ENCODE results near the gene CYP4F11. TPM values are rescaled to one million over a fixed set of nuclear protein-coding genes. Genes with fewer than 3 reads are reported as not detected.
"Not testable (repeated sequence)": the region's sequence is repeated elsewhere in the genome, so short reads cannot be mapped to it uniquely, and the experiment has no call there.

Gene CYP4F11
- total RNA-seq, 1 experiment from 2014 or later, result not detected

- H2AK5ac ChIP-seq (ENCODE audit: insufficient read length, low read length), result no peak overlapping the region
- no peaks in the 10 kb centered on the region for H3K23me2 ChIP-seq (ENCODE audit: insufficient read length, low read depth, low read length, poor library complexity, severe bottlenecking)
- Mint-ChIP-seq H3K36me3 (ENCODE audit: insufficient read depth in 1 of 3, low read depth in 3 of 3) (peaks cover 0 to 9% (median 0%) of the 10 kb centered on the region in 3 experiments; a peak in 4 of 7 replicates), H3K4me3 (no peak overlapping the region; a peak in 1 of 5 replicates), H3K9me3 (peaks cover 48% of the 10 kb centered on the region in 2 experiments), H3K27me3 (ENCODE audit: low read depth) (no peaks in the 10 kb centered on the region; the same call in 1 of the 2 replicates), H3K27ac (no peak overlapping the region), H3K4me1 (no peaks in the 10 kb centered on the region)
- peaks cover 68% of the 10 kb centered on the region for H3K9me3 ChIP-seq (ENCODE audit: control insufficient read depth, low read depth, low read length)
- no peak overlapping the region for H4K5ac ChIP-seq (ENCODE audit: insufficient read length, low read depth, low read length)
- H2BK12ac ChIP-seq (ENCODE audit: insufficient read length, low read depth, low read length), result no peak overlapping the region
- H3K27me3 ChIP-seq (ENCODE audit: insufficient read depth, low read length), result no peaks in the 10 kb centered on the region
- no peaks in the 10 kb centered on the region for H3K4me1 ChIP-seq (ENCODE audit: insufficient read depth, low read length)
- no peak for DNase-seq
- no peak overlapping the region for H3K56ac ChIP-seq (ENCODE audit: insufficient read length, low read depth, low read length)
- no peak for TF ChIP-seq CTCF (conservative IDR thresholded peaks at IDR 0.05)
- whole genome bisulfite sequencing (ENCODE audit: extremely low coverage, insufficient read length, low lambda C conversion rate), result no CpG with 5 or more reads among the region's 3 CpGs
- H2BK5ac ChIP-seq (ENCODE audit: insufficient read length, low read length), result no peak overlapping the region
- no peak overlapping the region for H3K4me2 ChIP-seq (ENCODE audit: insufficient read depth, insufficient read length, low read length)
- H2BK120ac ChIP-seq (ENCODE audit: low read depth, low read length, poor library complexity, severe bottlenecking), result no peak overlapping the region
- H2BK20ac ChIP-seq (ENCODE audit: low read depth, low read length, poor library complexity, severe bottlenecking), result no peak overlapping the region
- no peak overlapping the region for H4K8ac ChIP-seq (replicated peaks; ENCODE audit: insufficient read length, low read depth, low read length)
- H3K4ac ChIP-seq (ENCODE audit: low read depth, low read length), result no peak overlapping the region
- no peak overlapping the region for H3K27ac ChIP-seq (ENCODE audit: insufficient read length, low read depth, low read length)
- no peak overlapping the region for H3K14ac ChIP-seq (ENCODE audit: insufficient read depth, low read length)
- no peak overlapping the region for H3K18ac ChIP-seq (ENCODE audit: insufficient read length, low read depth, low read length)
- no peak overlapping the region for H4K91ac ChIP-seq (ENCODE audit: insufficient read length, low read depth, low read length)
- no peak overlapping the region for H3K23ac ChIP-seq (ENCODE audit: insufficient read length, low read depth, low read length)
- H3T11ph ChIP-seq (ENCODE audit: low read length), result no peak overlapping the region
- H2AFZ ChIP-seq (ENCODE audit: low read length), result no peak overlapping the region
- H3K9ac ChIP-seq (ENCODE audit: extremely low read depth, insufficient read length, low read length), result no peak overlapping the region
- no peaks in the 10 kb centered on the region for H3K79me2 ChIP-seq (ENCODE audit: insufficient read depth, low read length)
- no peak overlapping the region for H2BK15ac ChIP-seq (ENCODE audit: low read depth, low read length)
- H4K20me1 ChIP-seq (ENCODE audit: control insufficient read depth, insufficient read depth, insufficient read length), result no peaks in the 10 kb centered on the region
- no peaks in the 10 kb centered on the region for H3K79me1 ChIP-seq (ENCODE audit: insufficient read depth, low read depth, low read length, poor library complexity, severe bottlenecking)
Observed at GRCh38 chr19:15885167-15885566, 49.2 kb downstream of the CYP4F11 start.

GRCh38 chr19:15883329-15883728, 51.0 kb downstream of the CYP4F11 start:
- H2BK20ac ChIP-seq (ENCODE audit: low read depth, low read length, poor library complexity, severe bottlenecking); H3K79me1 ChIP-seq (ENCODE audit: insufficient read depth, low read depth, low read length, poor library complexity, severe bottlenecking); H2BK5ac ChIP-seq (ENCODE audit: insufficient read length, low read length); H3K4me1 ChIP-seq (ENCODE audit: insufficient read depth, low read length); H4K8ac ChIP-seq (replicated peaks; ENCODE audit: insufficient read length, low read depth, low read length); H3K27me3 Mint-ChIP-seq (ENCODE audit: low read depth); H2BK15ac ChIP-seq (ENCODE audit: low read depth, low read length); H4K91ac ChIP-seq (ENCODE audit: insufficient read length, low read depth, low read length); H3K27me3 ChIP-seq (ENCODE audit: insufficient read depth, low read length); H3K23ac ChIP-seq (ENCODE audit: insufficient read length, low read depth, low read length); DNase-seq; H2AFZ ChIP-seq (ENCODE audit: low read length); H2BK120ac ChIP-seq (ENCODE audit: low read depth, low read length, poor library complexity, severe bottlenecking); H2AK5ac ChIP-seq (ENCODE audit: insufficient read length, low read length); H4K20me1 ChIP-seq (ENCODE audit: control insufficient read depth, insufficient read depth, insufficient read length); H3K4me3 Mint-ChIP-seq; H3K27ac ChIP-seq (ENCODE audit: insufficient read length, low read depth, low read length); H4K5ac ChIP-seq (ENCODE audit: insufficient read length, low read depth, low read length); H2BK12ac ChIP-seq (ENCODE audit: insufficient read length, low read depth, low read length); H3K56ac ChIP-seq (ENCODE audit: insufficient read length, low read depth, low read length); H3K9ac ChIP-seq (ENCODE audit: extremely low read depth, insufficient read length, low read length); H3K4me1 Mint-ChIP-seq; H3T11ph ChIP-seq (ENCODE audit: low read length); H3K18ac ChIP-seq (ENCODE audit: insufficient read length, low read depth, low read length); H3K4ac ChIP-seq (ENCODE audit: low read depth, low read length); H3K4me2 ChIP-seq (ENCODE audit: insufficient read depth, insufficient read length, low read length); H3K79me2 ChIP-seq (ENCODE audit: insufficient read depth, low read length); H3K14ac ChIP-seq (ENCODE audit: insufficient read depth, low read length); H3K27ac Mint-ChIP-seq; H3K23me2 ChIP-seq (ENCODE audit: insufficient read length, low read depth, low read length, poor library complexity, severe bottlenecking): not testable (repeated sequence)
- H3K9me3 ChIP-seq (ENCODE audit: control insufficient read depth, low read depth, low read length), result peaks cover 65% of the 10 kb centered on the region
- Mint-ChIP-seq H3K36me3 (ENCODE audit: insufficient read depth in 1 of 3, low read depth in 3 of 3) (peaks cover 0 to 14% (median 4%) of the 10 kb centered on the region in 3 experiments; a peak in 5 of 7 replicates), H3K9me3 (peaks cover 66% of the 10 kb centered on the region in 2 experiments)
- no CpG with 5 or more reads among the region's 3 CpGs for WGBS (ENCODE audit: extremely low coverage, insufficient read length, low lambda C conversion rate)
